Mucosa of gallbladder (tissue), 1 donor: Measurements from ENCODE around the gene SLC43A1. TPM values are rescaled to one million over a fixed set of nuclear protein-coding genes. Genes with fewer than 3 reads are reported as not detected.

Experiments used
- DNase-seq: peaks from one replicate; pipeline ENCODE4 v3.0.0-alpha.2; 2020; ENCODE audit warnings: low spot score
- total RNA-seq: library from RNA; stranded (reverse); gene quantifications from one replicate; pipeline ENCODE4 v1.2.1, GENCODE V29; 2021
- donor health status: DM: no; HTN: no; CAD: no.

SLC43A1 gene
- total RNA-seq, 1 donor from 2014 or later, result 89.5 TPM

DNA sequence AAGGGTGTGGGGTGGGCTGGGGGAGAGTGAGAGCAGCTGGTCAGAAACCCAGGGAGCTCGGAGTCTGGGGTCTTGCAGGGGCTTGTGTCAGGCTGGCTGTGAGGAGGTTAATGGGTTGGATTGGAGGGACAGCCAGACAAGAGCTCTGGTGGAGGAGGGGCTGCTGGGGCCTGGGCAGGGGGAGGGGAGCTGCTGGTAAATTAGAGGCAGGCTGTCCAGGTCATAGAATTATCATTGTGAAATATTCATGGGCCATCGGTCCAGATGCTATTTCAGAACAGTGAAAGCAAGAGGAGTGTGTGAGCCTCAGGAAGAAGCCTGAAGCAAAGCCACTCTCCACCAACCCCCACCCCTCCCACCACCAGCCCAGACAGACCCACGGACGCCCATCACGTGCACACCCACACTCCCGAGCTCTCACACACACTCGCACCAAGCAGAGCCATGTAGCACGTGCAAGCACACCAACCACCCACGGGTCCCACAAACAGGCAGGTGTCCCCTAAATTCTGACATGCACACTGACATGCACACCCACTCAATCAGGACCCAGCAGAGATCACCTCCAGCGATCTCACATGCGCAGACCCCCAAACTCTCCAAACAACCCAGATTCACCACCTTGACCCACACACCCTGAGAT, 36.4 kb downstream of the SLC43A1 start:
- no peak for DNase-seq

DNA sequence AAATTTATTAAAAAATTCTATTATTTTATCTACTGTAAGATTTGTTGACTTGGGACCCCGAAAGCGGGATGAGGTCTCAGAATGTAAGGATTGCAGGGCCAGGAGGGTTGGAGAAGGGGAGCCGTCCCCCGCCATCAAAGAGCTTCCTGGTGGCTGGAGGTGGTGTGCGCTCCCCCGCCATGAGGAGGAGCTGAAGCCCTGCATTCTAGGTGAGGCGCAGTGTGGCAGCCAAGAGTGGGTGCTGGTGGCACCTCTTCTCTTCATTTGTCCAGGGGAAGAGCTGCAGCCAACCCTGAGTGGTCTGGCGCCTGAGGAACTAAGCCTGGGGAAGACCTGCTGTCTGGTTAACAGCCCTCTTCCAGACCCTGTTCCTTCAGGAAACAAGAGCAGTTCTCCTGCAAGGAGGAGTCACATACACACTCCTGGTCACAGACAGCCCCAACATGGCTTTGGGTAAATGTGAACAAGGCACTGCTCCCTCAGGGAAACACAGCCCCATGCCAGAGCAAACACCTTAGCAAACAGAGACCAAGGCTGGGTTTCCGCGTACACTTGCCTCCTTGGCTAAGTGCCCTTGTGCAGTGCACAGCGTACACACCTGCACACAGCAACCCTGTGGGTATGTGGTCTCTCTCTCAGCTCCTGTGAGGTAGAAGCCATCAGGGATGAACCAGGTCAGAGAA, 37.9 kb downstream of the SLC43A1 start:
- DNase-seq, result peak; percentile 62

DNA sequence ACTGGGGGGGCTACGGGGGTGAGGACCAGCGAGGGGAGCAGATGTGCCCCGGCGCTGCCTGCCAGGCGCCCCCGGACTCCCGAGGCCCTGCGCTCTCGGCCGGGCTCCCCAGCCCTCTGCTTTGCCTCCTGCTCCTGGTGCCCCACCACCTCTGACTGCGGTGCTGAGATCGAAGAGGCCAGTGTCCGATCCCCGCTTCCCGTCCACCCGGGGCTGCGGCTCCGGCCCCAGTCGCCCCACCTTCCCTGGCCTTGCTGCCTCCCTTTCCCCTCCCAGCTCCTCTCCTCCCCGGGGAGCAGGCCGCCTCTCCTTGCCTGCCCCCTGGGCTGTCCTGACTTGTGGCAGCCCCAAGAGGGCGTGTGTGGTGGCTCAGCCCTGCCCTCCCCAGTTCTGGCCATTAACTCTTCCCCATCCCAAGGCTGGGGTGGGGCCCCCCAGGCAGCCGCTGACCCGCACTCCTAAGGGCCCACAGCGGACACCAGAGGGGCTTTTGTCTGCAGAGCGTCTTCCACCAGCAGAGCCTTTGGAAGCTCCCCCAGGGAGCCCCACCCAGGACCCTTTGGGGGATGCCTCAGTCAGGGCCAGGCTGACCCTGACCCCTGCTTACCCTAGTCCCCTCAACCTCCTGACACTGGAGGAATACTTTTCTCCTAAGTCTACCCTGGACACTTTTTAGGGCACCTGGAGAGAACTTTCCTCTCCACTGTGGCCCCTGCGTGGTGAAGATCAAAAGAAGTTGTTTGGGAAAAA, 38.6 kb downstream of the SLC43A1 start:
- DNase-seq, result peak; percentile 38

DNA sequence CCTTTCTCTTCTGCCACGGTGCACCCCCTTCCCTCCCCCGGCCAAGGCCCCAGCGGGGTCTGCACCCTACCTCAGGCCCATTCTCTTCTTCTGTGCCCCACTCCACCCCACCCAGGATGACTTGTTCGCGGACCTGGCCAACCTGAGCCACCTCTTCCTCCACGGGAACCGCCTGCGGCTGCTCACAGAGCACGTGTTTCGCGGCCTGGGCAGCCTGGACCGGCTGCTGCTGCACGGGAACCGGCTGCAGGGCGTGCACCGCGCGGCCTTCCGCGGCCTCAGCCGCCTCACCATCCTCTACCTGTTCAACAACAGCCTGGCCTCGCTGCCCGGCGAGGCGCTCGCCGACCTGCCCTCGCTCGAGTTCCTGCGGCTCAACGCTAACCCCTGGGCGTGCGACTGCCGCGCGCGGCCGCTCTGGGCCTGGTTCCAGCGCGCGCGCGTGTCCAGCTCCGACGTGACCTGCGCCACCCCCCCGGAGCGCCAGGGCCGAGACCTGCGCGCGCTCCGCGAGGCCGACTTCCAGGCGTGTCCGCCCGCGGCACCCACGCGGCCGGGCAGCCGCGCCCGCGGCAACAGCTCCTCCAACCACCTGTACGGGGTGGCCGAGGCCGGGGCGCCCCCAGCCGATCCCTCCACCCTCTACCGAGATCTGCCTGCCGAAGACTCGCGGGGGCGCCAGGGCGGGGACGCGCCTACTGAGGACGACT, 39.3 kb downstream of the SLC43A1 start:
- peak; percentile 57 for DNase-seq

DNA sequence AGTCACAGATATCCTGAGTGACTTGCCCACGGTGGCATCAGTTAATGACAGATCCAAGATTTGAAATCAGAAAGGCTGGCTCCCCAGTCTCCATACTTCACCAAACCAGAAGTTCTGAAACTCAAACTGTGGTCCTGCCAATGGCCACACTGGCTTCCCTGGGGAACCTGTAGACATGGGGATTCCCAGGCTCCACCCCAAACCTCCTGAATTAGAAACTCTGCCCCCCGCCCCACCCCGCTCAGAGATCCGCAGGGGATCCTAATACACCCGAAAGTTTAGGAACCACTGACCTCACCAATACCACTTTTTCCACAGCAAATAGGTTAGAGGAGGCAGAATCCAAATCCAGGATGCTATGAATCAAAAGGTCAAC, 39.8 kb downstream of the SLC43A1 start:
- DNase-seq, result no peak

DNA sequence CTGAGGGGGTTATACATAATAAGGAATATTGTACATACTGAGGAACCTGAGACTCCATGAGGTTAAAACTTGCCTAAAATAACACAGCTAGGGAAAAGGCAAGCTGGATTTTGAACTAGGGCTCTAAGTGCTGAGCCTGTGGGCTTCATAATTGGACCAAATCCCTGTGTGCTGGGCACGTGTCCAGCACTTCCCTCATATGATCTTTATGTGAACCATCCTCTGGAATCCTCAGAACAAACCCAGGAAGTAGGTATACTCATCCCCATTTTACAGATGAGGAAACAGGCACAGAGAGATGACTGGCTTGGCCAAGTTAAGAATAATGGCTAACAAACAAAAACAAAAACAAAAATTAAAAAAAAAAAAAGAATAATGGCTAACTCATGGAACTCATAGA, 40.3 kb downstream of the SLC43A1 start:
- no peak for DNase-seq

DNA sequence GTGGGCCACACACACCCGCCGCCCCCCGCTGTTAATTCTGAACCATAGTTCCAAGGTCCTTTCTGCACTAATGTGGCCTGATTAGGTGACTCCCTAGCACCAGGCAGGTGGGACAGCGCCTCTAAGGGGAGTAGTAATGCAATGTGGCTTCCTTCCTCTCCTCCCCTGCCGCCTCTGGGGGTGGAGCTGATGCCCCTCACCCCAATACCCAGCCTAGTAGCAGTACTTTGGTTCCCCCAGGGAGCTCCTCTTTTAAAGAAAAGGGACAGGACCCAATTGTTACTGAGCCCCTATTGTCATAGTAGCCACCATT, 40.7 kb downstream of the SLC43A1 start:
- DNase-seq, result no peak

DNA sequence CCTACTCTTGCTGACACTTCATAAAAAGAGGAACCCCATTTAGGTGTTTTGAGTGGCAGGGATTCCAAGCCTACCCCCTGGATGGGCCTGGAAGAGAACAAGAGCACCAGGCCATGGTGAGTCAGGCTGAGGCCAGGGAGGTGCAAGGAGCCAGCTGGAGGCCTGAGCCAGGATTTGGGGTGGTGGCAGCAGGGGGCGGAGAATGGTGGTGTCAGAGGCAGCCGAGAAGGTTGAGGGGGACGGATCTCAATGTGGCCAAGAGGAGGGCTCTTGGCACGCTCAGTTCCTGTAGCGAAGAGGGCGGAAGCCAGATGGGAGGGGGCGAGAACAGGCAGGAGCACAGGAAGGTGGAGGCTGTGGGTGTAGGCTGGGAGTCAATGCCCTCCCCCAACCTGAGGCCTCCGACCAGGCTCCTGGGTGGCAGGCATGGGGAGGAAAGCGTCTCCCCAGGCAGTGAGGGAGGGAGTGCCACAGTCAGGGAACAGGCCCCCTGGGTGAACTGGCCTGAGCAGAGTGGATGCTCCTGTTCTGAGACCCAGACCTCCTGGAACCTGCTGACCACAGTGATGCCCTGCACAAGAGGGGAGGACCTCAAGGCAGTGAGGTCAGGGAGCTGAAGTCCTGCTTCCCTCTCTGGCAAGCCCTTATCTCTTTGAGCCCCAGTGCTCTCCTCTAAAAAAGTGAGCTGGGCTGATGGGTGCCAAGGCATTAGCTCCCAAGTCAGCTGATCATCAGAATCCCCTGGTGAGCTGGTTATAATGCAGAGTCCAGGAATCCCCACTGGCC, 41.3 kb downstream of the SLC43A1 start:
- no peak for DNase-seq

DNA sequence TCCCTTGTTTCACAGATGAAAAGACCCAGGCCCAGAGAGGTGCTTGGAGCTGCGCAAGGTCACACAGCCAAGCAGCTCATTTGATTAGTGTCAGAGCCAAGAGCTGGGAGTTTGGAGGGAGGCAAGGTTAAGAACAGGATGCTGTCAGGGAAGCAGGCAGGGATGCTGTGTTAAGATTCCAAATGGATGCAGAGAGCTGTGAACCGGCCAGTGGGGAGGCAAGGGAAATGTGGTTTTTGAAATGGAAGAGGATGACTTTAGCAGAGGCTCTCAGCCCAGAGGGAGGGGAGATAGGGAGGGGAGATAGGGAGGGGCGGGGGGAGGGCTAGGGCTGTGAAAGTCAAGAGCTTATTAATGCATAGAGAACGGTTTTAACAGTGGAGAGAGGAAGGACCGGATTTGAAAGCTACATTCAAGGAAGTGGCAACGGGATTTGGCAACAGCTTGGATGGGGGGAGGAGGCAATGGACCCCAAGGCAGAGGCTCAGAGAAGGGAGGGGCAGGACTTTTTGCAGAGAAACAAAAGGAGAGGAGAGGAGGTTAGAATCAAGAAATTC, 42.1 kb downstream of the SLC43A1 start:
- DNase-seq, result no peak

DNA sequence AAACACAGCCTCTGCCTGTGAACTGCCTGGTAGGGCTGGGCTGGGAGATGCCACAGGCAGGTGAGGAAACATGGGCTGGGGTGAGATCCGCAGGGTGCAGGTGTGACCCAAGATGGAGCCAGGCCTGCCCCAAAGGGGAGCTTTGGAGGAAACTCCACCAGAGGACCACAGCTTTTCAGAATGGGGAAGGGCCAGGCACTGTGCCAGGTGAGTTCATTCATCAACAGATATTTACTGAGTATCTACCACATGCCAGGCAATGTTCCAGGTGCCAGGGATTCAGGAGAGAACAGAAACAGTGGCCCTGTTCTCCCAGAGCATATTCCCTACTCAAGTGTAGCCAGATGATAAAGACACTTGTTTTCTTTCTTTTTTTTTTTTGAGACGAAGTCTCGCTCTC, 44.0 kb downstream of the SLC43A1 start:
- peak; percentile 59 for DNase-seq

DNA sequence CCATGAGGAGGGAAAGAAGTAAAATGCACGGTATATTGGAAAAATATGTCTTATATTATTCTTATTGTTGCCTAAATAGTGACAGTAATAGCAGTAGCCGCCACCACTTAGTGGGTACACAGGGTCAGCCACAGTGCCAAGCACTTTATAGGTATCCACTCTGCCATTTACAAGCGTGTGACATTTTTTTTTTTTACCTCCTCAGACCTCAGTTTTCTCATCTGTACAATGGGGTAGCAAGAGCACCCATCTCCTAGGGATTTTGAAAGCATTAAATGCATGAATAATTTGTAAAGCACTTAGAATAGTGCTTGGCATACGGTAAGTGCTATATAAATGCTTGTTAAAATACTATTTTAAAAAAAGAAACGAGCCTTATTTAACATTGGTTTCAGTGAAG, 46.2 kb downstream of the SLC43A1 start:
- DNase-seq, result no peak

DNA sequence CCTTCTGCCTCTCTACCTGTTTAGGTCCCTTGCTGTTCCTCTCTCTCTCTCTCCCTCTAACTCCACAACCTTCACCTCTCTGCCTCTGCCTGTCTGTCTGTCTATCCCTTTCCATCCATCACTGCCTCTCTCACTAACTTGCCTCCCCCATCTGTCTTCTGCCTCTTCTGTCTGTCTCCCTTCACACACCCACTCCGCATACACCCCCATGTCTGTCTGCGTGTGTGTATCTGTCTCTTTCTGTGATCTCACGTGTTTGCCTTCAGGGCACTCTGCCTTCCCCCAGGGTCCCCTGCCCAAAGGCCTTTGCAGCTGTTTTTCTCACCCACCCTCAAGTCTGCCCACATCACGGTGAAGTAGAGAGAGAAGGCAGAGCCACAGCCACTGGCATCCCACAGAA, 47.2 kb downstream of the SLC43A1 start:
- no peak for DNase-seq

DNA sequence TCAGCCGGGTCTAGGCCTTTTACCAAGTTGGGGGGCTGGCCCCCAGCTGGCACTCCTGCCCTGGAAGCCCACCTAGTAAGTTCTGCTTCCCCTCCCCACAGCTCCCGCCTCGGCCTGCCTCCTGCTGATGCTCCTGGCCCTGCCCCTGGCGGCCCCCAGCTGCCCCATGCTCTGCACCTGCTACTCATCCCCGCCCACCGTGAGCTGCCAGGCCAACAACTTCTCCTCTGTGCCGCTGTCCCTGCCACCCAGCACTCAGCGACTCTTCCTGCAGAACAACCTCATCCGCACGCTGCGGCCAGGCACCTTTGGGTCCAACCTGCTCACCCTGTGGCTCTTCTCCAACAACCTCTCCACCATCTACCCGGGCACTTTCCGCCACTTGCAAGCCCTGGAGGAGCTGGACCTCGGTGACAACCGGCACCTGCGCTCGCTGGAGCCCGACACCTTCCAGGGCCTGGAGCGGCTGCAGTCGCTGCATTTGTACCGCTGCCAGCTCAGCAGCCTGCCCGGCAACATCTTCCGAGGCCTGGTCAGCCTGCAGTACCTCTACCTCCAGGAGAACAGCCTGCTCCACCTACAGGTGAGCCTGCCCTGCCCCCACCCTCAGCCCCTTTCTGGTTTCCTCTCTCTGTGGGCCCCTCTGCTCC, 47.9 kb downstream of the SLC43A1 start:
- DNase-seq, result no peak

DNA sequence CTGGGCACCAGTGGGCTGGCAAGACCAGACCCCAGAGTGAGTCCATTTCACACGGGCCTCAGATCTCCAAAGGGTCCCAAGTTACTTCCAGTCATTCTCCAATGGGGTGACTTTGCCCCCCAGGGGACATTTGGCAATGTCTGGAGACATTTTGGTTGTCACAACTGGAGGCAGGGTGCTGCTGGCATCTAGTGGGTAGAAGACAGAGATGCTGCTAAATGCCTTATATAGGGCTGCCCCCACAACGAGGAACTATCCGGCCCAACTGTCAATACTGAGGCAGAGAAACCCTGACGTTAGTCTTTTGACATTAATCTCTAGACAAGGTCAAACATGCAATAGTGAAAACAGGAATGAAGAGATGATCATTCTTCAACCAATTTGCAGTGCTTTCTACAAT, 48.8 kb downstream of the SLC43A1 start:
- DNase-seq, result no peak

DNA sequence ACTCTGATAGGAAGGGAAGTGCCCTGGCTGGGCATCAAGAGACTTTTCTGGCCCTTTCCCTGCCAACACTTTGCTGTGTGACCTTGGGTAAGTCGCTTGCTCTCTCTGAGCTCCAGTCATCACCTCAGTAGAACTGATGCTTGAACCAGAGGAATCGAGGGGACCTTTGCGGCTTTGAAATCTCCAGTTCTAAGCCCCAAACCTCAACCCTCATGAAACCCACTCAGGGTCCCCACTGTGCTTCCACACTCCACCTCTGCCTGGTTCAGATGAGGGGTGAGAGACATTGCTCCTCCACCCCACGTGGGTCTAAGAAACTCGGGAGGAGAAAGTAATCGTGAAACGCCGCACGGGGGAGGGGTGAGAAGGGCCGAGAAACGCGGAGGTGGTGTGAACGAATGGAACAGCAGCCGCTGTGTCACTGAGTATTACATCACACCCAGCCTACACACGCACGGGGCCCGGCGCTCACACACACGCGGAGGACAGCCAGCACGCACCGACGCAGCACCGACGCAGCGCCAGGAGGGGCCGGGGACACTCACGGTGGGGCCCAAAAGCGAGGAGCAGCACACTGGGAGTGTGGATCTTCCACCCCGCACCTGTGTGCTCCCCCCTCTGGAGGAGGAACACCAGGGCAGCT, 50.8 kb downstream of the SLC43A1 start:
- DNase-seq, result no peak

DNA sequence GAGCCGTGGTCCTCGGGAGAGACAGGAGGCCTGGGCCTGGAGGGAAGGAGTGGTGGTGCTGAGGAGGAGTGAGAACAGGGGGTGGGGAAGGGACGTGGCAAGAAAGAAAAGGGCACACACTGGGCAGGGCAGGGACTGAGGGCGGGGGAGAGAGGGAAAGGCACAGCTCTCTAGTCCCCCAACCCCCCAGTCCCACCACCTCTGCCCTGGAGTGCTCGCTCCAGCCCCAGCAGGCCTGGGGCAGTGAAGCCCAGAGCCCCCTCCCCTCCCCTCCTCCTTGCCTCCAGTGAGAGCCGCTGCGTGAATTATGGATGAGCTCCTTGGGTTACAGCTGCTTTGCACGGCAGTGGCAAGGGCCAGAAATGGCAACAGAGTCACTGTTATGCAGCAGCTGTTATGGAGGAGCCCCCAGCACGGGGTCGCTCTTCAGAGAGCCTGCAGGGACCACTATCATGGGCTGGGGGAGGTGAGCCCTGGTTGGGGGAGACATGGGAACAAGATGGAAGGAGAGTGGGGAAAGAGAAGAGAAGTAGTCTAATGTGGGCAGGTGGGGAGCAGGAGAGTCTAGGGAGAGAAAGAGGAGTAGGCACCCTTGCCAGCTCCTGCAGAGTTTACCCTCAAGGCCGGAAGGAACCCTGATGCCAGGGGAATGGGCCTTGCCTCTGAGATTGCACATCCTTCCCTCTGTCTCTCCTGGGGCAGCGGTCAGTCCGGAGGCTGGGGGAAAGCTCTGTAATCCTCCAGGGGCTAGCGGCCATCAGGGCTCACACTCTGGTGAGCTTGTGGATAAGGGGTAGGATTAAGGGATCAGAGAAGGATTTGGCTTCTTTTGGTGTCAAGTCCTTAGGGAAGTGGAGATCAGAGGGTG, 51.6 kb downstream of the SLC43A1 start:
- DNase-seq, result no peak

DNA sequence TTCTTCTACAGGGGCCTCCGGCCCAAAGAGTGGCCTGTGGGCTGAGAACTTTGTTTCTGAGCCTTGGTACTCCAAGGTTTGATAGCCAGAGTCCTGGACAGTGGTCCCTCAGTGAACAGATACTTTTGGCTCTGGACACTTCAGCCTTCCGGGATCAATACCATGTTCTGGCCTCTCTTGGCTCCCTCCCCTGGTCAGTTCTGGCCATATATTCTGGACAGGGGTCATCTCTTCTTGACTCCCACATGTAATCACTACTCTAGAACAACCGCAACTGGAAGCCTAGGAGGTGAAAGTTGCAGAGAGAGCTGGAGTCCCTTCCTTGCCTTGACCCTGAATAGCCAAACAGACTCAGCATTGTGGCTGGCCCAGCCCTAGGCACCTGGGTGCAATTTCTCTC, 52.9 kb downstream of the SLC43A1 start:
- no peak for DNase-seq

DNA sequence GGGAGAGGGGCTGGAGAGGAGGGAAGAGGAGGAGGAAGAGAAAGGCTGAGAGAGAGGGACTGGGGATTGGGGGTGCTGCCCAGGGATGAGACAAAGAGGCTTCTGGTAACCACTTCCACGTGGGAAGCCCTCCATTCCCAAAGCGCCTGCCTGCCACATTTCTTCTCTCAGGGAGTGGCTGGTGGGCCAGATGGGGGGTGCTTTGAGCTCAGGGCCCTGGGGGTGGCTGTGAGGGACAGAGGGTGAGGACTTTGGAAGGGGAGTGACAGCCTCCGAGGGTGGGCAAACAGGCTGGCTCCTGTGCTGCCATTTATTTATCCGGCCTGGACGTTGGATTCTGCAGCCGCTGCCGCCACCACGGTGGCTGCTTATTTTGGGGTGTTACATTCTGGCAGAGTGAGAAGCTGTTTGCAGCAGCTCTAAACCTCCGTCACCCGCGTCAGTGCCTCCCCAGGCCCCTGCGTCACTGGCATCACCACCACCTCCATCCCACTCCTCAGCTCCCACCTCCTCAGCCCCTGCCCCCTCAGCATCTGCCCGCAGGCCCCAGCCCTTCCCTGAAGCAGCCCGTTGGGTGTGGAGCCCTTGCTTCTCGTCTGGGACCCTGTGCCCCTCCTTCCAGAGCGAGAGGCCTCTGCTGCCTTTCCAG, 53.5 kb downstream of the SLC43A1 start:
- DNase-seq, result no peak
